ENCODE data around the gene CALCB.
"Not testable (repeated sequence)": the region's sequence is repeated elsewhere in the genome, so short reads cannot be mapped to it uniquely, and the experiment has no call there.

The CALCB gene, protein sequence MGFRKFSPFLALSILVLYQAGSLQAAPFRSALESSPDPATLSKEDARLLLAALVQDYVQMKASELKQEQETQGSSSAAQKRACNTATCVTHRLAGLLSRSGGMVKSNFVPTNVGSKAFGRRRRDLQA

DNA sequence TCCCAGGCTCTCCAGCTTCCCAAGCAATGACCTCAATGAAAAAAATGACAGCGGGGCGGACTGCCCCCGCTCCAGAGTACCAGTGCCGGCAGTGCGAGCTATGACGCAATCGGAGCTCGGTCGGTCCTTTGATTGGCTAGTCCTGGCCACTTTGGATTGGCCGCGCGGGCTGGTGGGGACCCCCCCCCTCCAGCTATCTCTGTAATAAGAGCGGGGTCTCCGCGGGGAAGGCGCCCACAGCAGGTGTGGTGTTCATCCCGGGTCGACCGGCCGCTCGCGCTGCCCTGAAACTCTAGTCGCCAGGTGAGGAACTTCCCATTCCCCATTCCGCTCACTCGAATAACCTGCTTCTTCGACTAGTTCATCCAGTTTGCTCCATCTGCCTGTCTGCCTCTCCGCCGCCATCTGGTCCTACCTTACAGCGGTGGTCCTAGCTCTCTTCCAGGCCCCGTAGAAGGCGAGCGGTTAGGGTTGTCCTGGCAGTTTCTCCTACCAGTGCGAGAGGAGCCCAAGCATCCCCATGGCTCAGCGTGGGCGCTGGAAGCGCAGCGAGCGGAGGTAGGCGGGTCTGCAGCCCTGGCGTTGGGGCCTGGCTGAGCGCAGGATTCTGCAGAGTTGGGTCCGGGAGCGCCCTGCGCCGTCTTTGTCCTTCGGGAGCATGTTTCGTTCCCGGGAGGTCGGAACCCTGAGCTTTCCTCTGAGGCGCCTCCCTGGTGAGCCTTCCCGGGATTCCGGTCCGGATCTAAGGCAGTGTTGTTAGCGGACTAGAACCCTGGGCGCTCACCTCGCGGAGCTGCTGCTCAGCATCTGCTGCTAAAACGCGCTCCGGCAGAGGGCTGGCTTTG lies at the start of gene CALCB:
Gene CALCB, plus strand, starts transcription at position 233 of the 845 bp plus-strand sequence. CDS start 1,126 bp downstream, outside the sequence.
- H3K4me3 ChIP-seq (ENCODE audit: low read depth, low read length), result peak within 1 kb of the TSS; percentile 18
- TF ChIP-seq, protein P1, sequence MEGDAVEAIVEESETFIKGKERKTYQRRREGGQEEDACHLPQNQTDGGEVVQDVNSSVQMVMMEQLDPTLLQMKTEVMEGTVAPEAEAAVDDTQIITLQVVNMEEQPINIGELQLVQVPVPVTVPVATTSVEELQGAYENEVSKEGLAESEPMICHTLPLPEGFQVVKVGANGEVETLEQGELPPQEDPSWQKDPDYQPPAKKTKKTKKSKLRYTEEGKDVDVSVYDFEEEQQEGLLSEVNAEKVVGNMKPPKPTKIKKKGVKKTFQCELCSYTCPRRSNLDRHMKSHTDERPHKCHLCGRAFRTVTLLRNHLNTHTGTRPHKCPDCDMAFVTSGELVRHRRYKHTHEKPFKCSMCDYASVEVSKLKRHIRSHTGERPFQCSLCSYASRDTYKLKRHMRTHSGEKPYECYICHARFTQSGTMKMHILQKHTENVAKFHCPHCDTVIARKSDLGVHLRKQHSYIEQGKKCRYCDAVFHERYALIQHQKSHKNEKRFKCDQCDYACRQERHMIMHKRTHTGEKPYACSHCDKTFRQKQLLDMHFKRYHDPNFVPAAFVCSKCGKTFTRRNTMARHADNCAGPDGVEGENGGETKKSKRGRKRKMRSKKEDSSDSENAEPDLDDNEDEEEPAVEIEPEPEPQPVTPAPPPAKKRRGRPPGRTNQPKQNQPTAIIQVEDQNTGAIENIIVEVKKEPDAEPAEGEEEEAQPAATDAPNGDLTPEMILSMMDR (IDR thresholded peaks at IDR 0.05; ENCODE audit: low read depth, low read length), result no peak
- peak; percentile 5 for DNase-seq (ENCODE audit: low read depth, low spot score)
- in situ Hi-C loops (cut with HindIII; ENCODE audit: low sequenced_read_pairs), result no loop called here

DNA sequence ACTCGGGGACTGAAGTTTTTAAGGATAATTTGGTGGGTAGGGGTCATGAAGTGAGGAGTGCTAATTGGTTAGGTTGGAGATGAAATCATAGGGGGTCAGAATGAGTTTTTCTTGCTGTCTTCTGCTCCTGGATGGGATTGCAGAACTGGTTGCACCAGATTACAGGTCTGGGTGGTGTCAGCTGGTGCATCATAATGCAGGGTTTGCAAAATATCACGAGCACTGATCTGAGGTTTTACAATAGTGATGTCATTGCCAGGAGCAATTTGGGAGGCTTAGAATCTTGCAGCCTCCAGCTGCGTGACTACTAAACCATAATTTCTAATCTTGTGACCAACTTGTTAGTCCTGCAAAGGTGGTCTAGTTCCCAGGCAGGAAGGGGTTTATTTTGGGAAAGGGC lies 46.4 kb upstream of the CALCB start:
- H3K4me3 ChIP-seq (ENCODE audit: low read depth, low read length), result no peak overlapping the region
- TF ChIP-seq, protein P1 (IDR thresholded peaks at IDR 0.05; ENCODE audit: low read depth, low read length), result no peak
- DNase-seq (ENCODE audit: low read depth, low spot score), result no peak
- in situ Hi-C loops (cut with HindIII; ENCODE audit: low sequenced_read_pairs), result no loop called here

DNA sequence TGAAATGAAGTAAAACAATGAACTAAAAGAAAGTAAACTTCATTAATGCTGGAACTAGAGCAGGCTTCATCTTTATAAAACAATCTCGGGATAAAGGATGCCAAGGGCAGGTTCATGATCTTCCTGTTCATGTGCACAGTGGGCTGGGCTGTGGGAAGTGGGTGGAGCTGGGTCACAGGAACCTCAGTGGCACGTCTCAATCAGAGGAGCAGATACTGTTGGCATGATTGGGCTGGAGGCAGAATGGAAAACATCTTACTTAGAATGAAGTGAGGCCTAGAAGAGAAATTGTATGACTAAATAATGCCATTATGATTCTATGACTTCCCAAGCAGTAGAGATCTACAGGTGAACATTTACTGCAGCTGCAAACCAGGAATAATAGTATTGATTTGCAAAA lies 45.4 kb upstream of the CALCB start:
- in situ Hi-C loops (cut with HindIII; ENCODE audit: low sequenced_read_pairs), result no loop called here
- DNase-seq (ENCODE audit: low read depth, low spot score), result no peak
- H3K4me3 ChIP-seq (ENCODE audit: low read depth, low read length), result no peak overlapping the region
- TF ChIP-seq, protein P1 (IDR thresholded peaks at IDR 0.05; ENCODE audit: low read depth, low read length), result no peak

DNA sequence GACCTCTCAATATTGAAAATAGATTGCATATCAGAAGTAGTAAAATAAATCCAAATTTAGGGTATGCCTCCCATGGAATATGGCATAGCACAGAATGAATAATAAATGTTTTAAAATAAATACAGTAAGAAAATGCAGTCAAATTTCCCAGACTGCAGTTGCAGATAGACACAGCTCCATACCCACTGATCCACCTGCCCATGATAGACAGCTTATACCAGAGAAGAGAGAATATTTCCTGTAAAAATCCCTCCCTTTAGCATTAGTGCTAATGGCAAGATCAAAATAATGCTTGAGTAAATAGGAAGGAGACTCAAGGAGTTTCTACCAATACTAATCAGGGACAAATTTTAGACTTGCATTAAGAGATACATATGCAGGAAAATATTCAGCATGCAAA lies 45.0 kb upstream of the CALCB start:
- TF ChIP-seq, protein P1 (IDR thresholded peaks at IDR 0.05; ENCODE audit: low read depth, low read length), result no peak
- no peak for DNase-seq (ENCODE audit: low read depth, low spot score)
- no peak overlapping the region for H3K4me3 ChIP-seq (ENCODE audit: low read depth, low read length)
- in situ Hi-C loops (cut with HindIII; ENCODE audit: low sequenced_read_pairs), result no loop called here

DNA sequence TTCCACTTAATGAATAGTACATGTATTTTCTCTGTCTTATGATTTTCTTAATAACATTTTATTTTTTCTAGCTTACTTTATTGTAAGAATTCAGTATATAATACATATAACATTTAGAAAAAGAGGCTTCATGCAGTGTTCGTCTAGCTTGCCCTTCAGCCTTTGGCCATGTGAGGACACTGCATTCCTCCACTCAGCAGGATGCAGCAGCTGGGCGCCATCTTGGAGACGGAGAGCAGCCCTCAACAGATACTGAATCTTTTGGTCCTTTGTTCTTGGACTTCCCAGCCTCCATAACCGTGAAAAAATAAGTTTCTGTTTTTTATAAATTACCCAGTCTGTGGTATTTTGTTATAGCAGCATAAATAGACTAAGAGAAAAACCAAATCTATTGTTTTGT lies 41.4 kb upstream of the CALCB start:
- in situ Hi-C loops (cut with HindIII; ENCODE audit: low sequenced_read_pairs); DNase-seq (ENCODE audit: low read depth, low spot score); H3K4me3 ChIP-seq (ENCODE audit: low read depth, low read length): not testable (repeated sequence)

DNA sequence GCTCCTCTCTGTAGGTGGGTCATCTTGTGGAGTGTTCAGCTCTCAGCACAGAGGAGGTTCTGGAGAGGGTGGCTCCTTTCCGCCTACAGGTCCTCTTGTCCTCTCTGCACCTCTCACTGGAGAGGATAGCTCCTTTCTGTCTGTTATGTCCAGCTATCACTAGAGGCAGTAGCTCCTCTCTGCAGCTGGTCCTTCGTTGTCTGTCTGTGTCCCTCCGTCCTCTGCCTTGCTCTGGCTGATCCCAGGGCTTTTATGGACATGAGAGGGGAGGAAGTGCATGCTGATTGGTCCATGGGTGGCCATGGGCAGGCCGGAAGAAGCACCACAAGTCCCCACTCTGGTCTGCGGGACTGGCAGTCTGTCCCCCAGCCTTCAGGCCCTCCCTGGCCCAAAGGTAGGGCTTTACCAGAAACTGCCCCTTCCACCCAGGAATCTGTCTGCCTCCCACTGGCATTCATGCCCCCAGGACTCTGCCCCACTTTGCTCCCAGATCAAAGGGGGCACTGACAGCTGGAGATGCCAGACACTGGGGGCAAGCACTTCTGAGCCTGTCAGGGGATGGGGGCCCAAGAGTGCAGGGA lies 38.6 kb upstream of the CALCB start:
- no peak for DNase-seq (ENCODE audit: low read depth, low spot score)
- in situ Hi-C loops (cut with HindIII; ENCODE audit: low sequenced_read_pairs), result no loop called here
- H3K4me3 ChIP-seq (ENCODE audit: low read depth, low read length), result no peak overlapping the region
- TF ChIP-seq, protein P1 (IDR thresholded peaks at IDR 0.05; ENCODE audit: low read depth, low read length), result no peak

DNA sequence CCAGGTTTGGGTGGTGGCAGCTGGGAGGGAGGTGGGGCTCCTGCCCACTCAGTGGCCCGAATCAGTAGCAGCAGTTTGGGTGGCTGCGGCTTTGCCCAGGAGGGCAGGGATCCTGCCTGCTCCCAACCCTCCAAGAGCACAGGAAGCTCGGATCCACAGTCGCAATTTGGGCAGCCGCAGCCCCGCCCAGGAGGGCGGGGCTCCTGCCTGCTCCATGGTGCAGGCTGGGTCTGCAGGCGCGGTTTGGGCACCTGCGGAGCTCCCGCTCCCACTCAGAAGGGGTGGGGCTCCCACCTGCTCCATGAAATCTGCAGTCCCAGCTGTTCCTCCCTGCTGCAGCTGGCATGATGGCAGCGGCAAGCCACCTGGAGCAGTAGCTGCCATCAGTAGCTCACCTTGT lies 38.1 kb upstream of the CALCB start:
- no peak overlapping the region for H3K4me3 ChIP-seq (ENCODE audit: low read depth, low read length)
- TF ChIP-seq, protein P1 (IDR thresholded peaks at IDR 0.05; ENCODE audit: low read depth, low read length), result no peak
- DNase-seq (ENCODE audit: low read depth, low spot score), result no peak
- in situ Hi-C loops (cut with HindIII; ENCODE audit: low sequenced_read_pairs), result no loop called here

Measured in astrocyte of the spinal cord (primary cell).